KMS-11 (cell line): ENCODE measurements around the gene FBXO9.
A peak's percentile ranks its signal among the peaks of the same experiment; 100 is the strongest.
"Not testable (repeated sequence)": the region's sequence is repeated elsewhere in the genome, so short reads cannot be mapped to it uniquely, and the experiment has no call there.

Experiments used
- H2AFZ ChIP-seq: fragments of 200-600 bp; sonication (generic); 2 replicates; pipeline ENCODE4 v1.6.1; 2016; ENCODE audit warnings: antibody characterized with exemption, mixed run types, low read depth
- H3K27ac ChIP-seq: fragments of 200-600 bp; sonication (generic); 2 replicates; pipeline ENCODE4 v1.6.1; 2016; ENCODE audit warnings: mild to moderate bottlenecking, mixed run types
- H3K27me3 ChIP-seq: fragments of 200-600 bp; sonication (generic); 2 replicates; pipeline ENCODE4 v1.6.1; 2017; ENCODE audit warnings: mild to moderate bottlenecking, low read depth, mixed run types, moderate library complexity; ENCODE audit not compliant: insufficient read depth
- H3K36me3 ChIP-seq: fragments of 200-600 bp; sonication (generic); 2 replicates; pipeline ENCODE4 v1.6.1; 2017; ENCODE audit warnings: mild to moderate bottlenecking, mixed run types; ENCODE audit not compliant: insufficient read depth
- H3K4me1 ChIP-seq: fragments of 200-600 bp; sonication (generic); 2 replicates; pipeline ENCODE4 v1.6.1; 2016; ENCODE audit warnings: mild to moderate bottlenecking, low read depth, mixed run types; ENCODE audit not compliant: poor library complexity, severe bottlenecking
- H3K4me2 ChIP-seq: fragments of 200-600 bp; sonication (generic); 2 replicates; pipeline ENCODE4 v1.7.0; 2016; ENCODE audit warnings: mild to moderate bottlenecking, mixed run types
- H3K4me3 ChIP-seq: fragments of 200-600 bp; sonication (generic); IDR thresholded peaks from 2 replicates; pipeline ENCODE4 v1.6.1; 2017; ENCODE audit warnings: low read depth, low read length, mixed read lengths; ENCODE audit not compliant: insufficient read depth
- H3K79me2 ChIP-seq: fragments of 200-600 bp; sonication (generic); 2 replicates; pipeline ENCODE4 v1.6.1; 2016; ENCODE audit warnings: low read depth, mixed run types; ENCODE audit not compliant: insufficient read depth
- H3K9ac ChIP-seq: fragments of 200-600 bp; sonication (generic); 2 replicates; pipeline ENCODE4 v1.6.1; 2016; ENCODE audit warnings: mild to moderate bottlenecking, mixed run types
- H4K20me1 ChIP-seq: fragments of 200-600 bp; sonication (generic); 2 replicates; pipeline ENCODE4 v1.6.1; 2016; ENCODE audit warnings: mild to moderate bottlenecking, mixed run types; ENCODE audit not compliant: insufficient read depth
- CTCF ChIP-seq: fragments of 200-600 bp; sonication (generic); conservative IDR thresholded peaks from 2 replicates; pipeline ENCODE4 v1.6.1; 2017; ENCODE audit warnings: low read depth, mild to moderate bottlenecking, antibody characterized with exemption, low read length, moderate library complexity, mixed read lengths

The FBXO9 gene

GRCh38 chr6:53044572-53044971 is 20.6 kb upstream of the FBXO9 start:
- H3K36me3 ChIP-seq, result no peaks in the 10 kb centered on the region
- H3K27me3 ChIP-seq, result no peaks in the 10 kb centered on the region
- H3K79me2 ChIP-seq, result peaks cover 22% of the 10 kb centered on the region; the same call in 1 of the 2 replicates
- H3K27ac ChIP-seq, result no peak overlapping the region
- H4K20me1 ChIP-seq, result no peaks in the 10 kb centered on the region
- no peak overlapping the region for H3K4me3 ChIP-seq
- no peak for TF ChIP-seq CTCF
- no peak overlapping the region for H3K9ac ChIP-seq
- peaks cover 94% of the 10 kb centered on the region for H3K4me1 ChIP-seq
- H2AFZ ChIP-seq, result no peak overlapping the region
- no peak overlapping the region for H3K4me2 ChIP-seq

DNA sequence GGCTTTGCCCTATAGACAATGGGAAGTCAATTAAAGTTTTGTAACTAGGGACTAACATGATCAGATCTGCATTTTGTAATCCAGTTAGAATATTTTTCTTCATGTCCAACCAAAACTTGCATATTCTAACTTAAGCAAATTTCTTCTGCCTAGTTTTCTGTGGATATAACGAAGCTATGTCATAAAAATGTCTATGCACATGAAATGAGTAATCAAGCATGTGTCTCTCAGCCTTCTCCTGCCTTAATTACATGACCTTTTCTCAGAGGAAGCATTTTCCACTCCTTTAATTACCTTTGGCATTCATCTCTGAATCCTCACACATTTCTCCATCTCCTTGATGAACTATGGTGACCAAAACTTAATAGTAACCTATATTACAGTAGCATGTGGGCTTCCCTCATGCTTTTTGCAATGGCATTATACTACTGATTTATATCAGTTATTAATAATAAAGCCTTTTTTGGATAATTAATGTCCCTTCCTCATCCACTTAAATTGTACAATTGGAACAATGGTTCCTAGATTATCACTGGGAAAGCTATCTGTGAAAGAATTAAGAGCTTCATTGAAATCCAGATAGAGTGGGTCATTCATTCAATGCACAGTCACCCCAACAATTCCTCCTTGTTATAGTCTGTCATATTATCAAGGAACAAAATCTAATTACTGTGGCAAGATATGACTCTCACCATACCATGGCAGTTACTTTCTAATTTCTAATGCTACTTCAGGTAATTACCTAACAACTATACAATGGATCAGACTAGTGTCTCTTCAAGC is 19.1 kb upstream of the FBXO9 start:
- no peaks in the 10 kb centered on the region for H4K20me1 ChIP-seq
- peaks cover 98% of the 10 kb centered on the region for H3K4me1 ChIP-seq
- H3K36me3 ChIP-seq, result no peaks in the 10 kb centered on the region
- no peak overlapping the region for H2AFZ ChIP-seq
- no peak for TF ChIP-seq CTCF
- no peak overlapping the region for H3K9ac ChIP-seq
- no peaks in the 10 kb centered on the region for H3K27me3 ChIP-seq
- no peak overlapping the region; the same call in 1 of the 2 replicates for H3K4me2 ChIP-seq
- no peak overlapping the region for H3K4me3 ChIP-seq
- peaks cover 22% of the 10 kb centered on the region; the same call in 1 of the 2 replicates for H3K79me2 ChIP-seq
- H3K27ac ChIP-seq, result no peak overlapping the region; the same call in 1 of the 2 replicates

DNA sequence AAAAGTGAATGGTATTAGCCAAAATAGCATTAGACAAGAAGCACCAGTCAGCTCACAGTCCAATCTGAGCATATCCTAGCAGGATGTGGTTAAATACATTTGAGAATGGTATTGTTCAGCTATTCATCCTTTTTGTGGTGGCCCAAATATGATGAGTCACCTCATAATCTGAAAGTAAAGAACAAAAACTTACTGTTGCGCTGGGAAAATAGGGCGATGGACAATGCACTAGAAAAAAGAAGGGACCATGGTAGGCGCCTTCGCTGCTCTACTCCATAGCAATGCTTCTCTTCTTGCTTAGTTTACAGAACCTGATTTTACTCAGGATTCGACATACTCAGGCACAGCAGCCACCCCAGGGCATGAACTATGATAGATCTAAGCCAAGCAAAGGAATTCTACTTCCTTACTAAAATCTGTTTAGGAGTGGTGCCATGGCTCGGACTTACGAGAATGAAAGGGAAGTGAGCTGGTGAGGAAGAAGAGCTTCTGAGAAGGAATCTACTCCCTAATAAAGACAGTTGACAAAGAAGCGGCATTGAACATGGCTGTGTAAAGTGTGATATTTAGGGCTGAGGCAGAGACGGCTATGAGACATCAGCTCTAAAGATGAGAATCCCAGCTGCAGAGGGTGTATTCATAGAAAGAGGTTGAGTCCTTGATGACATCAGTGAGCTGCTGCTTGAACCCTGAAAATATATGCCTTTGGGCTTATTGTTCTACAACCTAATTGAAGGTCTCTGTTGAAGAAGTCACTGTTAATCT is 16.6 kb upstream of the FBXO9 start:
- H3K36me3 ChIP-seq, result no peaks in the 10 kb centered on the region
- peaks cover 80% of the 10 kb centered on the region for H3K4me1 ChIP-seq
- H2AFZ ChIP-seq, result peak overlapping the region; percentile 18; the same call in 1 of the 2 replicates
- H3K9ac ChIP-seq, result peak overlapping the region; percentile 74; the same call in 1 of the 2 replicates
- peak overlapping the region; percentile 97 for H3K4me2 ChIP-seq
- H3K27me3 ChIP-seq, result no peaks in the 10 kb centered on the region
- no peak for TF ChIP-seq CTCF
- no peak overlapping the region for H3K4me3 ChIP-seq
- peaks cover 43% of the 10 kb centered on the region; the same call in 1 of the 2 replicates for H3K79me2 ChIP-seq
- H3K27ac ChIP-seq, result peak overlapping the region; percentile 92
- H4K20me1 ChIP-seq, result no peaks in the 10 kb centered on the region

GRCh38 chr6:53049415-53049814 is 15.8 kb upstream of the FBXO9 start:
- H3K36me3 ChIP-seq, result no peaks in the 10 kb centered on the region
- no peak for TF ChIP-seq CTCF

DNA sequence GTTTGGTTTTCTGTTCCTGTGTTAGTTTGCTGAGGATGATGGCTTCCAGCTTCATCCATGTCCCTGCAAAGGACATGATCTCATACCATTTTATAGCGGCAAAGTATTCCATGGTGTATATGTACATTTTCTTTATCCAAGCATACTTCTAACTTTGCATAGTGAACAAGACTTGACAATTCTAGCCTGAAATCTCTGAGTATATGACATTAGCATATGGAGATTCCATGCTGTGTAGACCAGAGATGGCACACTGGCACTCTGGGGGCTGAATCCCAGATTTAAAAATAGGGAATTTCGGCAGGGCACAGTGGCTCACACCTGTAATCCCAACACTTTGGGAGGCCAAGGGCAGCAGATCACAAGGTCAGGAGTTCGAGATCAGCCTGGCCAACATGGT is 13.1 kb upstream of the FBXO9 start:
- Histone ChIP-seq H3K4me1 (peaks cover 80% of the 10 kb centered on the region), H3K79me2 (peaks cover 57% of the 10 kb centered on the region)
- not testable (repeated sequence) for H3K9ac ChIP-seq, H4K20me1 ChIP-seq, H3K4me2 ChIP-seq, H2AFZ ChIP-seq, H3K27ac ChIP-seq, H3K4me3 ChIP-seq, H3K27me3 ChIP-seq, H3K36me3 ChIP-seq

More at GRCh38 chr6:53049415-53049814, 15.8 kb upstream of the FBXO9 start:
- no peaks in the 10 kb centered on the region for H3K27me3 ChIP-seq
- H3K4me1 ChIP-seq, result peaks cover 80% of the 10 kb centered on the region
- peak overlapping the region; percentile 74; the same call in 1 of the 2 replicates for H3K9ac ChIP-seq
- no peak overlapping the region for H3K4me3 ChIP-seq
- H4K20me1 ChIP-seq, result no peaks in the 10 kb centered on the region
- H3K79me2 ChIP-seq, result peaks cover 51% of the 10 kb centered on the region; the same call in 1 of the 2 replicates
- H2AFZ ChIP-seq, result no peak overlapping the region
- peak overlapping the region; percentile 92 for H3K27ac ChIP-seq
- H3K4me2 ChIP-seq, result peak overlapping the region; percentile 97
